GM21619 (cell line): Measurements from ENCODE around the gene GPR35.
"Not testable (repeated sequence)": the region's sequence is repeated elsewhere in the genome, so short reads cannot be mapped to it uniquely, and the experiment has no call there.

ENCODE experiments used
- ATAC-seq: cut with Tn5 transposase; IDR thresholded peaks from one replicate; pipeline ENCODE4 v1.9.1; 2021; ENCODE audit not compliant: unreplicated experiment

The GPR35 gene

DNA sequence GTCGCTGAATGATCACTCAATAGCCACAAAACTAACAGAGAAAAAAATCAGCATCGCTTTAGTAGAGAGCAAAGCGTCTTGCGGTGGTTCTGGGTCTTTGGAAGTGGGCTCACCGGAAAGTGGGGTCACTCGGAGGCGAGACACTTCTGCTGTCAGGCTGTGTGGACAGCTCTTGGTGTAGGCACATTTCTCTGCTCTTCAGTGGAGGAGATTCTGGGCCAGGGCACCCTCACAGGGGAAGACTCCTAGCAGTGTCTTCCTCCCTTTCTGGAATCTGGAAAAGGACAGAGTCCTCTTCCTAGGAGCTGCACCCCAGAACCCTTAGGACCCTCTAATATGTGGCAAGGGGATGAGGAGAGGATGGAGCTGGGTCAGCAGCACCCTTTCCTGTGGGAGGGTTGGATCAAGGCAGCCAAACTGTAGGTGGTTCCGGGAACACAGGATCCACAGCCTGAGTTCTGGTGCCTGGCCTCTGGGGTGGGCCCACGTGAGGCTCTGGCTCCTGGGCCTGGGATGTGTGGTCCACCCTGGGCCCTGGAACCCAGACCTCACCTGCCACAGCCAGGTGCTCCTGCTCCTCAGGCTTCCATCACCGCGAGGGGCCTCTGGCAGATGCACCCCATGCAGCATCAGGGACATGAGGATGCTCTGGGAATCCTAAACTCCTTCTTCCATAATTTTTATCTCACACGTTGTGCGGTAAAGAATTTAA lies 25.1 kb downstream of the GPR35 start:
- ATAC-seq: no peak

DNA sequence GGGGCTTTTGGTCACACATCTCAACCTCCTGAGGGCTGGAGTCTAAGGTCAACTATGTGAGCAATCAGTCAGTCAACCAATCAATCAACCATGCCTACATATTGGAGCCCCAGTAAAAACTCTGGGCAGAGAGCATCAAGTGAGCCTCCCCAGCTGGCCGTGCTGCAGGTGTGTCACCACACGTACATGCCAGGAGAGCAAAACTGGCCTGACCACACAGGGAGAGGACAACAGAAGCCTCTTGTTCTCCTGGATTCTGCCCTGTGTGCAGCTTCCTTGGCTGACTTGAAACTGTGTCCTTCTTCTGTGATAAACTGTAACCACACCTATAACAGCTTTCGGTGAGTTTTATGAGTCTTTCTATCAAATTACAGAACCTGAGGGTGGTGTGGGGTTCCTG lies 25.9 kb downstream of the GPR35 start:
- no peak for ATAC-seq

GRCh38 chr2:240655931-240656886 lies 30.9 kb downstream of the GPR35 start:
- peak; percentile 84 for ATAC-seq

GRCh38 chr2:240659883-240660282 lies 34.6 kb downstream of the GPR35 start:
- ATAC-seq: not testable (repeated sequence)

DNA sequence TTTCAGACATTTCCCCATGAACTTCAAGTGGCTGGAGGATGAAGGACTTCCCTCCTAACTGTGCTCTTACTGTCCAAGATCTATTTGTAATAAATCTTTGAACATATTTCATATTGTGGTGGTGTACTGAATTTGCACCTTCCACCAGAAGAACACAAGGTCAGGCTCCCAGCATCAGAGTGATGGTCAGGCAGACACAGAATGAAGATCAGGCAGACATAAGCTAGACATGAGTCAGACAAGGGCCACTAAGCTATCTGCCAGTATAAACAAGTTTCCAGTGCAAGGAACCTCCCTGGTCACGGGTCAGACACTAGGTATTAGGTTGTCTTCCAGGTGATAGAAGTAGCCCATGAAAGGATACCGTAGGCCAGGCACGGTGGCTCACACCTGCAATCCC lies 37.4 kb downstream of the GPR35 start:
- ATAC-seq: no peak

DNA sequence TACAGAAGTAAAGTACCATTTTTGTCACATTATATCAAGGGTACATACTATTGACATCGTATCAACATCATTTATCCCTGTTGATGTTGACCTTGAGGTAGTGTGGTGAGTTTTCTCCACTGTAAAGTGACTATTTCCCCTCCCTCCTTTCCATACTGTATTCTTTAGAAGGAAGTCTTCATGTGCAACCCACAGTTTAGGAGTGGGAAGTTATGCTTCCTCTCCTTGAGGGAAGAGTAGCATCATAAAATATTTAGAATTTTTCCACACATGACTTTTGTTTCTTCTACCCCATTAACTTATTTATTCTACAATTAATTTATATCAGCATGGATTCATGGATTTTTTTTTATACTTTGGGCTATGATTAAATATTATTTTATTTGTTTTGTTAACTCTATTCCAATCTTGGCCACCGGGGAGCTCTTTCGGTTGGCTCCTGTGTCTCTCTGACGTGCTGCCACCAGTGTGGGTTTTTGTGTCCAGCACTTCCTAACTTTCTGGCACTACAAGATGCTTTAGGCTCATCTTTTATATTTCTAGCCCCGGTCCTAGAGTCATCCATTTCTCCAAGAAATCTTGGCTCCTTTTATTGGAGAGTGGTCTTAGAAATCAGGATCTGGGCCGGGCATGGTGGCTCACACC lies 38.4 kb downstream of the GPR35 start:
- no peak for ATAC-seq

DNA sequence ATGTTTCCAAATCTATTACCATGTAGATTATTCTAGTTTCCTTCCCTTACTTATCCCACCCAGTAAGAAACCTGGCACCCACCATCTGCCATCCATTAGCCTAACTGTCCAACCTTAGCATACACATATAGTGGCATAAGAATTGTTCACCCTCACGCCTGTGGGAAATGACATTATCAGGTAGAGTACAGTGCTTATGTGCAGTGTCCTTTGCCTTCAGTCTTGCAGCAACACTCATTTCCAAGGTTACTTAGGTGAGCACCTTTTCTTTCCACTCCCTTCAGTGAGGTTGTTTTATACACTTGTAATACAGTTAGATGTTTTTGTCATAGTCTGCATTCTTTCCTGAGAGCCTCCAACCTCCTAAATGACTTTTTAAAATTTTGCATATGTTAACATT lies 39.3 kb downstream of the GPR35 start:
- ATAC-seq: no peak

DNA sequence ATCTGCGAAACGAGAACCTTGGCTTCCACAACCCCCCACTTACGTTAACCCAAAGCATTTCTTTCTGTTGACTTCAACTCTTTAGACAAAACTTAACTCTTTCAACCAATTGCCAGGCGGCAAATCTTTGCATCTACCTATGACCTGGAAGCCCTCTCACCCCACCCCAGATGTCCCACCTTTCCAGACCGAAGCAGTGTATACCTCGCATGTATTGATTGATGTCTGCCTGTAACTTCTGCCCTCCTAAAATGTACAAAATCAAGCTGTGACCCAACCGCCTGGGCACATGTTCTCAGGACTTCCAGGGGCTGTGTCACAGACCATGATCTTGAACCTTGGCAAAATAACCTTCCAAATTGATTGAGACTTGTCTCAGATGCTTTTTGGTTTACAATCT lies 45.1 kb downstream of the GPR35 start:
- no peak for ATAC-seq

DNA sequence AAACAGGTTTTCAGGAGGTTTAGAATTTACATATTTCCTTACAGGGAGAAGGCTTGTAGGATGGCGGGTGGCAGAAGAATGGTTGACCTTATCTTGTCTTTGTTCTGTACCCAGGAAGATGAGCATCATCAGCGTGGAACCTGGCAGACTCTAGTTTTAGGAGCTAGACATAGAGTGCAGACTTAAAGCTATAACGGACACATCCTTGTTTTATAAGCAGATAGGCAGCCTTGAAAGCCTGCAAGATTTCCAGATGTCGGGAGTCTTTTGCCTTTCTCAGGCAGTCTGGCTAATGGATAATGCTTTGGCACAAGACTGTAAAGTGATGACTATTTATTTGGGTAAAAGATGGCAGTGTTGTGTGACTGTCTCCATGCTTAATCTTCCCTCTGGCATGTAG lies 45.7 kb downstream of the GPR35 start:
- ATAC-seq: no peak

GRCh38 chr2:240672076-240672700 lies 46.9 kb downstream of the GPR35 start:
- ATAC-seq: no peak

DNA sequence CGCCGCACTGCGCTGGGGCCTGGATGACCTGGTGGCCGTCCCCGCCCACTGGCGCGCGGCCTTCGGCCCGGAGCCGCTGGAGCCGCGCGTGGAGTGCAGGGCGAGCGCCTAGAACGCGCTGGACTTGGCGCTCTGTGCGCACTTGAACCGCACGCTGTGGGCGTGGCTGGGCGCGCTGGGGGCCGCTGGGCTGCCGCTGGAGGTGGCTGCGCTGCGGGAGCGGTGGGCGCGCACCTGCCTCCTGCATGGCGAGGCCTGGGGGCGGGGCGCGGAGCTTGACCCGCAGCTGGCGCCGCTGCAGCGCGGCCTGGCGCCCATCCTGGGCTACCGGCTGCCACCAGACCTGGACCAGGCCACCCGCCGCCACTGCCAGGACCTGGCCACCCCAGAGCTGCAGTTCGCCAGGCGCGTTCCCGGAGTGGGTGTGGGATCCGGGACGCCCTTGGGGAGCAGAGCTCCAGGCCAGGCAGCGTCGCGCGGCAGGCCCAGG lies 47.5 kb downstream of the GPR35 start:
- no peak for ATAC-seq

DNA sequence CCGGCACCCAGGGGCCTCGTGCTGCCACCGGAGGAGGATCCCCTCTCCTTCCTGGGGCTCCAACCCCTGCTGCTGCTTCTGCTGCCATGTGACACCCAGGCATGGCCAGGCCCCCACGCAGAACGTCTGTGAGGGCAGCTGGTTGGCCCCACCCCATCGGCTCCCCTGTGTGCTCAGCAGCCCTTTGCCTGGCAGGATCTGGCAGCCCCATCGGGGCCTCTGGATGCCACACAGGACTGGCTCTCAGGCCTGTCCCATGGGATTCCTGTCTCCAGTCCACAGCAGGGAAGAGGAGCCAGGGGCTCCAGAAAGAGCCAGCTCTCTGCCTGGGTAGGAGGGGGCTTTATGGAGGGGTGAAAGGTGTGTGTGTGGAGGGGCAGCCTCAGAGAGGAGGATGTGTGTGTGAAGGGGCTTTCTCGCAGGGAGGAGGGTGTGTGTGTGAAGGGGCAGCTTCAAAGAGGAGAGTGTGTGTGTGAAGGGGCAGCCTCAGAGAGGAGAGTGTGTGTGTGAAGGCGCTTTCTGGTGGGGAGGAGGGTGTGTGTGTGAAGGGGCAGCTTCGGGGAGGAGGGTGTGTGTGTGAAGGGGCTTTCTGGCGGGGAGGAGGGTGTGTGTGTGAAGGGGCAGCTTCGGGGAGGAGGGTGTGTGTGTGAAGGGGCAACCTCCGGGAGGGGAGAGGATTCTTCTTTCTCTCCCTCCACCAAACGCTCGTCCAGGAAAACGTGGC lies 49.3 kb downstream of the GPR35 start:
- not testable (repeated sequence) for ATAC-seq

GRCh38 chr2:240675345-240675744 lies 50.1 kb downstream of the GPR35 start:
- not testable (repeated sequence) for ATAC-seq

DNA sequence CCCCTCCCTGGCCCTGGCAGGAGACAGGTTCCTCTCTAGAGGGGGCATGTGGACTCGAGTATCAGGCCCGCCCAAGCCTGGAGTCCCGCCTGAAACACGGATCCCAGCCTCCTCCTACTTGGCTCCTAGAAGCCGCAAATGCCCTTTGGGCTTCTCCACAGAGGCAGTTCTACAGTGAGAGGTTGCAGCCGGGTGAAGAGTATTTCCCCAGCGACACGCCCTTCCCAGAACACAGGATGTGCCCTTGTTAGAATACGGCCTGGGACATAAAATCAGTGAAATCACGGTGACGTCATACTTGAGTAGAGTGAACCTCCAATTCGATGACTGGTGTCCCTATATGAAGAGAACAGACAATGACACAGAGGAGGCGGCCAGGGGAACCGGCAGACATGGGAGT lies 52.8 kb downstream of the GPR35 start:
- not testable (repeated sequence) for ATAC-seq

DNA sequence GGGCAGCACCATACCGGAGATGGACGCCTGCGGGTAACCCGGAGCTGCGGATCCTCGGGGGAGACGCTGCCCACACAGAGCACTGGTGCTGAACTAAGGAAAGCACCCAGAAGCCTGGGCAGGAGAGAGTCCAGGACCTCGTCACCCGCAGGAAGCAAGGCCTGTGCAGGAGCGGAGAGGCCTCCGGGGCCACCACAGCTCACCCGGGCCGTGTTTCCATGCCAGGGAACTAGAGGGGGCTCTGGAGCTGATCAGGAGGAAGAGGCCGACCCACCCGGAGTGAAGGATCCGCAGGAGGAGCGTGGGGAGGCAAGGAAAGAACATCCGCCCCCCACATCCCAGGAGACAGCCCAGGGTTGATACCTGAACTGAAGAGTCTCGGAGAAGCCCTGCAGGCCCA lies 53.6 kb downstream of the GPR35 start:
- not testable (repeated sequence) for ATAC-seq

- ATAC-seq: not testable (repeated sequence)
These were observed 54.9 kb downstream of the GPR35 start for GRCh38 chr2:240680185-240680584.
